DMS 273 (cell line): ENCODE data around the gene DUSP9.
"Not testable (repeated sequence)": the region's sequence is repeated elsewhere in the genome, so short reads cannot be mapped to it uniquely, and the experiment has no call there.

Experiments
- DNase-seq: peaks from one replicate; lab custom pipeline; 2025; ENCODE audit not compliant: unreplicated experiment; lab: John Stamatoyannopoulos, UW

The DUSP9 gene

GRCh38 chrX:153646620-153647373, at the start of gene DUSP9:
DUSP9 (plus strand) TSS chrX:153647203; CDS start chrX:153647954, 751 bp downstream.
- DNase-seq = peak; percentile 79

GRCh38 chrX:153598541-153599191, 48.3 kb upstream of the DUSP9 start, which contains the start of gene CCNQ:
CCNQ (minus strand) TSS chrX:153599139; CDS start chrX:153599073, 66 bp downstream.
- peak; percentile 59 for DNase-seq

GRCh38 chrX:153599192-153600031, 47.6 kb upstream of the DUSP9 start:
- DNase-seq = peak; percentile 95

- peak; percentile 43 for DNase-seq
Measured at GRCh38 chrX:153600032-153600373, 47.0 kb upstream of the DUSP9 start.

- DNase-seq = no peak
Measured at GRCh38 chrX:153600921-153601320, 46.1 kb upstream of the DUSP9 start.

- DNase-seq = no peak
Measured at GRCh38 chrX:153601511-153602110, 45.4 kb upstream of the DUSP9 start.

- no peak for DNase-seq
Measured at GRCh38 chrX:153602601-153603000, 44.4 kb upstream of the DUSP9 start.

- DNase-seq = no peak
Measured at GRCh38 chrX:153603131-153603656, 43.8 kb upstream of the DUSP9 start.

GRCh38 chrX:153604666-153605380, 42.2 kb upstream of the DUSP9 start:
- not testable (repeated sequence) for DNase-seq

- DNase-seq = no peak
Measured at GRCh38 chrX:153606503-153606902, 40.5 kb upstream of the DUSP9 start.

GRCh38 chrX:153608376-153608775, 38.6 kb upstream of the DUSP9 start:
- DNase-seq = no peak

- DNase-seq = no peak
Measured at GRCh38 chrX:153608806-153609205, 38.2 kb upstream of the DUSP9 start.

- DNase-seq = peak; percentile 95
Measured at GRCh38 chrX:153609917-153610835, 36.8 kb upstream of the DUSP9 start.

- no peak for DNase-seq
Measured at GRCh38 chrX:153610836-153611213, 36.2 kb upstream of the DUSP9 start.

- DNase-seq = no peak
Measured at GRCh38 chrX:153611298-153612095, 35.5 kb upstream of the DUSP9 start.

- DNase-seq = no peak
Measured at GRCh38 chrX:153612413-153612812, 34.6 kb upstream of the DUSP9 start.

GRCh38 chrX:153614818-153615217, 32.2 kb upstream of the DUSP9 start:
- no peak for DNase-seq

GRCh38 chrX:153620576-153620975, 26.4 kb upstream of the DUSP9 start:
- DNase-seq = no peak
